ENCODE measurements around the gene SOCS1.

DNA sequence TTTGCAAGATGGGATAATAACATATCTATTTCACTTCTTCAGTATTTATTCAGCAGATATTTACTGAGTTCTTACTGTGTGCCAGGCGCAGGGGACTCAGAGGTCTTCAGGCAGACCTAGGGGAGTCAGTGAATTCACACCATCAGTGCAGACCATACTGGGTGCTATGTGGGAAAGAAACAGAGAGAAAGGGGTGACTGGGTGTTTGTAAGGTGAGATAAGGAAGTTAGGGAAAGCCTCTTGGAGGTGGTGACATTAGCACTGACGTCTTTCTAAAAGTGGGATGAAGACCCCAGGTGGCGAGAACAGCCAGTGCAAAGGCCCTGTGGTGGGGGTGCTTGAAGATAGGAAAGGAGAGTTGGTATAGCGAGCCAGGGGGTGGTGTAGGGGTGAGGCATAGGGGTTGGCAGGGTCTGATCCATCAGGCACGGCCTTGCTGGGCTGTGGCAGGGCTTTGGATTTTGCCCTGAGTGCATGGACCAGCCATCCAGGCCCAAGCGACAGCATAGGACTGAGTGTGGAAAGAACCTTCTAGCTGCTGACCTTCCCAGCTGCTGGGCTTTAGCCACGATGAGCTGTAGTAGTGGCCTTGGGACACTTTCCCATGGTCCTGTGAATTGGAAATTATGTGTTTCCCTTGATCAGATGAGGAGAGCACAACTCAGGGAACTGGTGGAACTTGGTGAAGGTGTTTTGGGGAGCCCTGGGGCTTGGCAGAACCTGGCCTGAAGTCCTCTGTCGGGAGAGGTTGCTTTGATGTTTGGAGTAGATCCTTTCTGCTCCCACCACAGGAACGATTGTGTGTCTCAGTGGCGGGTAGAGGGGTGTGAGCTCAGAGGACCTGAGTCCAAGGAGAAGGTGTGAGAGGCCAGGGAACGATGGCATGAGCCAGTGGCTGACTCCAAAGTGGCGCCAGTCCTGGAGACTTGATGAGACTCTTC is 3.9 kb upstream of the SOCS1 start:
- TF ChIP-seq, protein P1, sequence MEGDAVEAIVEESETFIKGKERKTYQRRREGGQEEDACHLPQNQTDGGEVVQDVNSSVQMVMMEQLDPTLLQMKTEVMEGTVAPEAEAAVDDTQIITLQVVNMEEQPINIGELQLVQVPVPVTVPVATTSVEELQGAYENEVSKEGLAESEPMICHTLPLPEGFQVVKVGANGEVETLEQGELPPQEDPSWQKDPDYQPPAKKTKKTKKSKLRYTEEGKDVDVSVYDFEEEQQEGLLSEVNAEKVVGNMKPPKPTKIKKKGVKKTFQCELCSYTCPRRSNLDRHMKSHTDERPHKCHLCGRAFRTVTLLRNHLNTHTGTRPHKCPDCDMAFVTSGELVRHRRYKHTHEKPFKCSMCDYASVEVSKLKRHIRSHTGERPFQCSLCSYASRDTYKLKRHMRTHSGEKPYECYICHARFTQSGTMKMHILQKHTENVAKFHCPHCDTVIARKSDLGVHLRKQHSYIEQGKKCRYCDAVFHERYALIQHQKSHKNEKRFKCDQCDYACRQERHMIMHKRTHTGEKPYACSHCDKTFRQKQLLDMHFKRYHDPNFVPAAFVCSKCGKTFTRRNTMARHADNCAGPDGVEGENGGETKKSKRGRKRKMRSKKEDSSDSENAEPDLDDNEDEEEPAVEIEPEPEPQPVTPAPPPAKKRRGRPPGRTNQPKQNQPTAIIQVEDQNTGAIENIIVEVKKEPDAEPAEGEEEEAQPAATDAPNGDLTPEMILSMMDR (IDR thresholded peaks at IDR 0.05; ENCODE audit: poor library complexity, severe bottlenecking): no peak
- no peak for TF ChIP-seq EZH2 (IDR thresholded peaks at IDR 0.05; ENCODE audit: borderline replicate concordance, insufficient read depth, low read length, poor library complexity, severe bottlenecking)
